SK-N-SH treated with all-trans-retinoic acid at 6 μM for 48 hours (cell line): ENCODE data around the gene LIMS1.
"Not testable (repeated sequence)": the region's sequence is repeated elsewhere in the genome, so short reads cannot be mapped to it uniquely, and the experiment has no call there.

Source experiments
- PATZ1 ChIP-seq: fragments of 250-450 bp; sonication (Bioruptor Pico); IDR thresholded peaks from 2 replicates; pipeline ENCODE4 v1.8.0; 2020; ENCODE audit warnings: mild to moderate bottlenecking, moderate library complexity, borderline replicate concordance
- ZFP3 ChIP-seq: fragments of 250-450 bp; sonication (Bioruptor Pico); IDR thresholded peaks from 2 replicates; pipeline ENCODE4 v1.5.0; 2020; ENCODE audit warnings: mild to moderate bottlenecking, moderate library complexity

GRCh38 chr2:108507620-108508019 lies 26.6 kb upstream of the LIMS1 start:
- TF ChIP-seq ZFP3, PATZ1 (CRISPR knock-in tag): not testable (repeated sequence)
